Upper lobe of left lung (tissue), 4 donors: ENCODE data around the gene AATF.

Experiments
- CTCF ChIP-seq, 6 experiments: fragments of 450-650 bp in 4 of 6; fragments of 200-600 bp in 2 of 6; sonication (generic) in 2 of 6; IDR thresholded peaks; one replicate each; pipeline ENCODE4 v1.5.1; 2016 to 2019; ENCODE audit warnings: antibody characterized with exemption in 6 of 6
- EP300 ChIP-seq, 4 donors: sonication (generic); formaldehyde crosslinking; IDR thresholded peaks; one replicate each; pipeline ENCODE4 v1.5.1; 2017; ENCODE audit warnings: antibody characterized with exemption in 4 of 4, control low read depth in 2 of 4
- POLR2A ChIP-seq, 4 donors: fragments of 450-650 bp; IDR thresholded peaks; one replicate each; pipeline ENCODE4 v1.5.1; 2016 to 2017; ENCODE audit warnings: antibody characterized with exemption in 4 of 4, mild to moderate bottlenecking in 2 of 4
- POLR2AphosphoS5 ChIP-seq, 2 donors: sonication (generic); formaldehyde crosslinking; IDR thresholded peaks; one replicate each; pipeline ENCODE4 v1.5.1; 2017; ENCODE audit warnings: antibody characterized with exemption in 2 of 2

GRCh38 chr17:36978810-36979564 lies 30.2 kb downstream of the AATF start:
- TF ChIP-seq EP300 (IDR thresholded peaks at IDR 0.05): no peak
- no peak for TF ChIP-seq CTCF (IDR thresholded peaks at IDR 0.05)
- no peak for TF ChIP-seq POLR2A (IDR thresholded peaks at IDR 0.05)
- TF ChIP-seq POLR2AphosphoS5 (IDR thresholded peaks at IDR 0.05): no peak
